ENCODE data around the gene TMEM201. TPM values are rescaled to one million over a fixed set of nuclear protein-coding genes. Genes with fewer than 3 reads are reported as not detected.

The TMEM201 gene
- total and polyA plus RNA-seq, 7 experiments from 2014 or later, result 1.0 to 18.5 (median 9.7) TPM

DNA sequence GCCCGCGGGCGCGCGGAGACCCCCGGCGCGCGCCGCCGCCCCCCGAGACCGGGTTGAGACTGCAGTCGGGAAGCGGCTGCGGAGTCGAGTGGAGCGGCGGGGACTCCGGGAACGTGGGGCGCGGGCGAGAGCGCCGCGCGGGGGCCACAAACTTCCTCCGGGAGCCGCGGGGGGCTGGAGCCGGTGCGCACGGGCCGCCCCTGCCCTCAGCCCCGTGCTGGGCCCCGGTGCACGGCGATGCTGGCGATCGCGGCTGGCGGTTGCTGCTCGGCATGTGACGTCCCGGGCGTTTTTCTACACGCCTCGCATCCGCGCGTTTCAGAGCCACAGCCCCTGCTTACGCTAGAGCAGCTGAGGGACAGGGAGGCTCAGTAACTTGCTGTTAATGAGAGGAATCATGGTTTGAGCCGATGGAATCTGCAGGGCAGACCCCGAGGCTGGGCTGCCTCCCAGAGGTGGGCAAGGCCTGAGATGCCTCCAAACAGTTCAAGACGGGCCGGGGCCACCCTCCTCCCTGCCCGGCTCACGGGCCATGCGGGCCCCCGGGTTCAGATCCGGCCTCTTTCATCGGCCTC, 520 bp downstream of the TMEM201 start:
- Mint-ChIP-seq H3K36me3 (no peaks in the 10 kb centered on the region), H3K27ac (peak overlapping the region; percentile 43 to 84 (median 65)), H3K4me3 (peak overlapping the region; percentile 78 to 93 (median 86)), H3K9me3 (peaks cover 0 to 1% (median 0%) of the 10 kb centered on the region in 11 donors), H3K27me3 (no peaks in the 10 kb centered on the region), H3K4me1 (peaks cover 21 to 39% (median 33%) of the 10 kb centered on the region in 7 donors)
- peak overlapping the region; percentile 51 for H3K4me3 ChIP-seq (ENCODE audit: low read length)
- H3K27me3 ChIP-seq (ENCODE audit: control insufficient read depth in 2 of 2, insufficient read depth in 2 of 2, low read length in 2 of 2), result no peaks in the 10 kb centered on the region
- H3K36me3 ChIP-seq (ENCODE audit: control insufficient read depth in 2 of 3, insufficient read depth in 3 of 3, low read length in 3 of 3), result no peaks in the 10 kb centered on the region
- ATAC-seq (peak; percentile 16), DNase-seq (peak; percentile 9 to 50 (median 44))
- ChIA-PET CTCF (interaction anchor here (0.6 to 1.3 kb wide), 3 partner anchors 18 to 1501 kb away, joined by 3 to 4 read pairs (median 4); no protein-coding TSS in a partner anchor), POLR2A (interaction anchor here (1.0 to 2.5 kb wide), 2 partner anchors 40 to 349 kb away, joined by 3 to 11 read pairs; no protein-coding TSS in a partner anchor)
- intact Hi-C loops (cut with micrococcal nuclease), result loop anchor here (2.0 to 10.0 kb wide), 15 partner anchors 26 to 1106 kb away; partner anchors contain the start of genes H6PD (in 2 of the 2), CTNNBIP1 (in 1 of the 2), GPR157 (in 1 of the 2) and SPSB1 (in 1 of the 2)
- H3K27ac ChIP-seq (ENCODE audit: low read depth, low read length), result peak overlapping the region; percentile 69
- H3K4me1 ChIP-seq (ENCODE audit: control insufficient read depth in 2 of 2, insufficient read depth in 2 of 2, low read length in 2 of 2), result peaks cover 11 to 27% of the 10 kb centered on the region in 2 donors
- no peaks in the 10 kb centered on the region for H3K9me3 ChIP-seq (ENCODE audit: control insufficient read depth in 2 of 3, low read length in 3 of 3)

DNA sequence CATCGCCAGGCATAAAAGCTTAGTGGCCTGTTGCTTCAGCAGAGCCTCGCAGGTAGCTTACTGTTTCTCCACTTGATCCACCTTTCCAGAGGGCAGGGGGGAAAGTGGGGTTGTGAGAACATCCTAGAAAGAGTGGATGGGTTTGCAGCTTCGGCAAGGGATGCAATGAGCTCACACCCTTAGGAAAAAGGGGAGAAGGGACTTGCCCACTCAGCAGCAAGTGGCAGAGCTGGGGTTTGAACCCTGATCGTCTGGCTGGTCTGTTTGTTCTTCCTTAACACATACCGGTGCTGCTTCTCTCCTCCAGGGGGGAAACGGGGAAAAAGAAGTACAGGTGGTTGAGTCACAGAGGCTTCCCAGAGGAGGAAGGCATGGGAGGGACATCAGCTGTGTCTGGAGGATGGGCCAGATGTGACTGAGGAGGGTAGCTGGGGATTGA, 1.0 kb downstream of the TMEM201 start:
- peaks cover 21 to 39% (median 33%) of the 10 kb centered on the region in 7 donors for H3K4me1 Mint-ChIP-seq
- H3K4me1 ChIP-seq (ENCODE audit: control insufficient read depth in 2 of 2, insufficient read depth in 2 of 2, low read length in 2 of 2), result peaks cover 11 to 27% of the 10 kb centered on the region in 2 donors
- no peaks in the 10 kb centered on the region for H3K36me3 Mint-ChIP-seq
- ChIA-PET POLR2A (interaction anchor here (0.7 to 2.5 kb wide), 3 partner anchors 39 to 460 kb away, joined by 3 to 11 read pairs (median 3); no protein-coding TSS in a partner anchor), CTCF (interaction anchor here (0.6 to 1.3 kb wide), 3 partner anchors 18 to 1501 kb away, joined by 3 to 4 read pairs (median 4); no protein-coding TSS in a partner anchor)
- ATAC-seq, result no peak
- H3K4me3 ChIP-seq (ENCODE audit: low read length), result peak overlapping the region; percentile 51
- no peaks in the 10 kb centered on the region for H3K9me3 ChIP-seq (ENCODE audit: control insufficient read depth in 2 of 3, low read length in 3 of 3)
- no peak for DNase-seq
- no peaks in the 10 kb centered on the region for H3K27me3 ChIP-seq (ENCODE audit: control insufficient read depth in 2 of 2, insufficient read depth in 2 of 2, low read length in 2 of 2)
- H3K27ac Mint-ChIP-seq, result peak overlapping the region; percentile 43 to 93 (median 62)
- intact Hi-C loops (cut with micrococcal nuclease), result loop anchor here (2.0 to 10.0 kb wide), 15 partner anchors 25 to 1105 kb away; partner anchors contain the start of genes H6PD (in 2 of the 2), CTNNBIP1 (in 1 of the 2), GPR157 (in 1 of the 2) and SPSB1 (in 1 of the 2)
- H3K27me3 Mint-ChIP-seq, result no peaks in the 10 kb centered on the region
- peaks cover 0 to 1% (median 0%) of the 10 kb centered on the region in 11 donors for H3K9me3 Mint-ChIP-seq
- H3K4me3 Mint-ChIP-seq, result peak overlapping the region; percentile 78 to 93 (median 86)
- H3K27ac ChIP-seq (ENCODE audit: low read depth, low read length), result peak overlapping the region; percentile 69
- no peaks in the 10 kb centered on the region for H3K36me3 ChIP-seq (ENCODE audit: control insufficient read depth in 2 of 3, insufficient read depth in 3 of 3, low read length in 3 of 3)

DNA sequence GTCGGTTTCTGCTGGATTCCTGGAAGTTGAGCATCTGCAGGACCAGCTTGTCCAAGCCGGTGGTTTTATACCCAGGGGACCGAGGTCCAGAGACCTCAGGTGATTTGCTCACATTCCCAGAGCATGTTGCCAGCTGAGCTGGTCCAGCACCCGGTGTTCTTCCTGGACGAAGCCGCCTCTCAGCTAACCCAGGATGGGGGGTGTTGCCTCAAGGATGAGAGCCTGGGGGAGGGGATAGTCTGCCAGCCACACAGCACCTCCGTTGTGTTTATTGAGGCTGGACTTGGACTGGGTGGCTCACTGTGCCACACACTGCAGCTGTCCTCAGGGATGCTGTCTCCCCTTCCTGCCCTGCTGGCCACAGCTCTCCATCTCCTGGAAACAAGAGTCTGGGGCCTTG, 1.5 kb downstream of the TMEM201 start:
- no peaks in the 10 kb centered on the region for H3K27me3 Mint-ChIP-seq
- H3K4me1 Mint-ChIP-seq, result peaks cover 21 to 39% (median 33%) of the 10 kb centered on the region in 7 donors
- DNase-seq (no peak), ATAC-seq (no peak)
- H3K27me3 ChIP-seq (ENCODE audit: control insufficient read depth in 2 of 2, insufficient read depth in 2 of 2, low read length in 2 of 2), result no peaks in the 10 kb centered on the region
- peak overlapping the region; percentile 69 for H3K27ac ChIP-seq (ENCODE audit: low read depth, low read length)
- H3K27ac Mint-ChIP-seq, result peak overlapping the region in 3 of 9 donors; percentile 18 to 62 (median 19)
- H3K4me1 ChIP-seq (ENCODE audit: control insufficient read depth in 2 of 2, insufficient read depth in 2 of 2, low read length in 2 of 2), result peaks cover 11 to 27% of the 10 kb centered on the region in 2 donors
- intact Hi-C loops (cut with micrococcal nuclease), result no loop called here
- no peak overlapping the region for H3K4me3 ChIP-seq (ENCODE audit: low read length)
- H3K9me3 ChIP-seq (ENCODE audit: control insufficient read depth in 2 of 3, low read length in 3 of 3), result no peaks in the 10 kb centered on the region
- H3K9me3 Mint-ChIP-seq, result peaks cover 0 to 1% (median 0%) of the 10 kb centered on the region in 11 donors
- H3K36me3 ChIP-seq (ENCODE audit: control insufficient read depth in 2 of 3, insufficient read depth in 3 of 3, low read length in 3 of 3), result no peaks in the 10 kb centered on the region
- POLR2A ChIA-PET, result interaction anchor here (0.7 to 2.5 kb wide), 3 partner anchors 39 to 460 kb away, joined by 3 to 11 read pairs (median 3); no protein-coding TSS in a partner anchor
- no peaks in the 10 kb centered on the region for H3K36me3 Mint-ChIP-seq
- CTCF ChIA-PET, result interaction anchor here (0.6 to 1.3 kb wide), 2 partner anchors 17 to 25 kb away, joined by 3 to 4 read pairs; no protein-coding TSS in a partner anchor
- H3K4me3 Mint-ChIP-seq, result peak overlapping the region in 9 of 10 donors; percentile 25 to 93 (median 86)

DNA sequence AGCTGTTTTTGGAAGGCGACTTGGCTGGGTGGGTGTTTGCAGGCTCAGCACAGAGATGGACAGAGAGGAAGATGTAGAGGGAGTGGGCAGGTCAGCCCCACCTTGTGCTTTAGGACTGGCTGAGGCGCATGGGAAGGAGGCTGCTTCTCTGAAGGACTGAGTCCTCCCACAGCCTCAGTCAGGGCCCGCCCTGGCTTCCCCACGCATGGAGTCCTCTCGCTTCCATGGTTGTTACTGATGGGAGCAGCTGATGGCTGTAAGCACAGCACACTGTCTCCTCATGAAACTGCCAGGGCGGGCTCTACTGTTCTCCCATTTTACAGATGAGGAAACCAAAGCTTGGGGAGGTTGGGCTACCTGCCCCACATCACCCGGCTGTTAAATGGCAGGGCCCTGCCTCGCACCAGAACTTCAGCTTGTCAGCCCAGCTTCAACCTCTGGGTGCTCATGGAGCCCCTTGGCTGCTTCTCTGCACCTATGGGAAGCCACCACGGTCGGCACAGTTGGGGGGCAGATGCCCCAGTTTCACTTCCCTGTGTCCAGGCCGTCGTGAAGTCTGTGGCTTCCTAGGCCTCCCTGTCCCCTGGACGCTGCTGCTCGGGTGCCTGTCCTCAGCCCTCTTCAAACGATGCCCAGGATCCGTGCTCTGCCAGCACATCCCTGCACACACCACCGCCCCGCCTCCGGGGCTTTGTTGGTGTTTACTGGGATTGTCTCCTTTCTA, 2.4 kb downstream of the TMEM201 start:
- ChIA-PET CTCF (no interaction called here), POLR2A (no interaction called here)
- no peak for DNase-seq
- peaks cover 11 to 27% of the 10 kb centered on the region in 2 donors for H3K4me1 ChIP-seq (ENCODE audit: control insufficient read depth in 2 of 2, insufficient read depth in 2 of 2, low read length in 2 of 2)
- no peaks in the 10 kb centered on the region for H3K36me3 ChIP-seq (ENCODE audit: control insufficient read depth in 2 of 3, insufficient read depth in 3 of 3, low read length in 3 of 3)
- H3K27me3 Mint-ChIP-seq, result no peaks in the 10 kb centered on the region
- intact Hi-C loops (cut with micrococcal nuclease), result no loop called here
- H3K36me3 Mint-ChIP-seq, result no peaks in the 10 kb centered on the region
- no peaks in the 10 kb centered on the region for H3K9me3 ChIP-seq (ENCODE audit: control insufficient read depth in 2 of 3, low read length in 3 of 3)
- H3K9me3 Mint-ChIP-seq, result peaks cover 0 to 1% (median 0%) of the 10 kb centered on the region in 11 donors
- peak overlapping the region in 7 of 10 donors; percentile 2 to 91 (median 41) for H3K4me3 Mint-ChIP-seq
- no peak overlapping the region for H3K4me3 ChIP-seq (ENCODE audit: low read length)
- H3K27ac ChIP-seq (ENCODE audit: low read depth, low read length), result no peak overlapping the region
- peak overlapping the region in 4 of 9 donors; percentile 16 to 28 (median 18) for H3K27ac Mint-ChIP-seq
- H3K4me1 Mint-ChIP-seq, result peaks cover 21 to 39% (median 33%) of the 10 kb centered on the region in 7 donors
- no peaks in the 10 kb centered on the region for H3K27me3 ChIP-seq (ENCODE audit: control insufficient read depth in 2 of 2, insufficient read depth in 2 of 2, low read length in 2 of 2)
- no peak for ATAC-seq

DNA sequence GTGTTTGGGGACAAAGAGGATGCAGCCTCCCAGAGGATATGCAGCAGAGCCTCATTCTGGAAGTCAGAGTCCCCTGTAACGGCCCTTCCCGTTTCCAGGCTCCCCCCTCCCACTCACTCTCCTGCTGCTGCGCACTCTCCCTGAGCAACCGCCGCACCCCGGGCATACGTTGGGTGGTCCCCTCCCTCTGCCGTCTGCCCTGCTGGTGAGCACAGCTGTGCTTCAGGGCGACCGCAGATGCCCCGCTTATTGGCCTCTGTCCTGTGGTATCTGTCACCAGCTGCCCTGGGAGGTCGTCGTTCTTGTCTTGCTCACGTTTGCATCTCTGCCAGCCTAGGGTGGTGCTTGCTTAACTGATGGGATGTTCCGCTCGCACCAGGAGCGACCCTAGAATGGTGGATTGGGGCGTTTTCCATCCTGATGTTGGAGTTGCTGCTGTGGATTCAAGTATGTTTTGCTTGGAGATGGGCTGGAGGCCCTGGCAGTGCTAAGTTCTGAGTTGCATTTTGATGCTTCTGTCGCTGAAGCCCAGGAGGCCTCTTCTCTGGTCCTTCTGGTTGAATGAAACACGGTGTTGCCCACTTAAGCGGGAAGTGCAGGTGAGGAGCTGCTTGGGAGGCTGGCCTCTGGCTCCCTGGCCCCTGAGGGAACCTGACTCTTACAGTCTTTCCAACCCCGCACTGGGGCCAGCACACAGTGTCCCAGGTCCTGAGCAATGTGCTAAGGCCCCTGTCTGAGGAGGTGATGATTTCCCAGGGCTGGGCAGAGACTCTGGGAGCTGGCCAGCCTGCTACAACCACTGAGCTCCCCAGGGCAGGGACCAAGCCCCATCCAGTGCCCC, 3.2 kb downstream of the TMEM201 start:
- Mint-ChIP-seq H3K27ac (peak overlapping the region in 3 of 9 donors; percentile 22 to 51 (median 38)), H3K27me3 (no peaks in the 10 kb centered on the region), H3K4me3 (peak overlapping the region in 5 of 10 donors; percentile 9 to 54 (median 41)), H3K4me1 (peaks cover 21 to 39% (median 33%) of the 10 kb centered on the region in 7 donors), H3K36me3 (no peaks in the 10 kb centered on the region), H3K9me3 (peaks cover 0 to 1% (median 0%) of the 10 kb centered on the region in 11 donors)
- peaks cover 11 to 27% of the 10 kb centered on the region in 2 donors for H3K4me1 ChIP-seq (ENCODE audit: control insufficient read depth in 2 of 2, insufficient read depth in 2 of 2, low read length in 2 of 2)
- no peak overlapping the region for H3K4me3 ChIP-seq (ENCODE audit: low read length)
- no peak for ATAC-seq
- no peak for DNase-seq
- H3K9me3 ChIP-seq (ENCODE audit: control insufficient read depth in 2 of 3, low read length in 3 of 3), result no peaks in the 10 kb centered on the region
- intact Hi-C loops (cut with micrococcal nuclease), result no loop called here
- H3K36me3 ChIP-seq (ENCODE audit: control insufficient read depth in 2 of 3, insufficient read depth in 3 of 3, low read length in 3 of 3), result peaks cover 0 to 3% (median 0%) of the 10 kb centered on the region in 3 experiments
- no peaks in the 10 kb centered on the region for H3K27me3 ChIP-seq (ENCODE audit: control insufficient read depth in 2 of 2, insufficient read depth in 2 of 2, low read length in 2 of 2)
- CTCF ChIA-PET, result no interaction called here
- POLR2A ChIA-PET, result interaction anchor here (0.6 to 1.0 kb wide), 2 partner anchors 122 to 142 kb away, joined by 3 to 5 read pairs; no protein-coding TSS in a partner anchor
- H3K27ac ChIP-seq (ENCODE audit: low read depth, low read length), result no peak overlapping the region

All from naive thymus-derived CD4-positive, alpha-beta T cell (primary cell).